Measurements from ENCODE around the gene LMF2. TPM values are rescaled to one million over a fixed set of nuclear protein-coding genes. Genes with fewer than 3 reads are reported as not detected.

The LMF2 gene
- total and polyA plus RNA-seq, 2 of the 4 experiments (the other 2 are of a cell fraction), result 16.8 to 82.6 TPM

DNA sequence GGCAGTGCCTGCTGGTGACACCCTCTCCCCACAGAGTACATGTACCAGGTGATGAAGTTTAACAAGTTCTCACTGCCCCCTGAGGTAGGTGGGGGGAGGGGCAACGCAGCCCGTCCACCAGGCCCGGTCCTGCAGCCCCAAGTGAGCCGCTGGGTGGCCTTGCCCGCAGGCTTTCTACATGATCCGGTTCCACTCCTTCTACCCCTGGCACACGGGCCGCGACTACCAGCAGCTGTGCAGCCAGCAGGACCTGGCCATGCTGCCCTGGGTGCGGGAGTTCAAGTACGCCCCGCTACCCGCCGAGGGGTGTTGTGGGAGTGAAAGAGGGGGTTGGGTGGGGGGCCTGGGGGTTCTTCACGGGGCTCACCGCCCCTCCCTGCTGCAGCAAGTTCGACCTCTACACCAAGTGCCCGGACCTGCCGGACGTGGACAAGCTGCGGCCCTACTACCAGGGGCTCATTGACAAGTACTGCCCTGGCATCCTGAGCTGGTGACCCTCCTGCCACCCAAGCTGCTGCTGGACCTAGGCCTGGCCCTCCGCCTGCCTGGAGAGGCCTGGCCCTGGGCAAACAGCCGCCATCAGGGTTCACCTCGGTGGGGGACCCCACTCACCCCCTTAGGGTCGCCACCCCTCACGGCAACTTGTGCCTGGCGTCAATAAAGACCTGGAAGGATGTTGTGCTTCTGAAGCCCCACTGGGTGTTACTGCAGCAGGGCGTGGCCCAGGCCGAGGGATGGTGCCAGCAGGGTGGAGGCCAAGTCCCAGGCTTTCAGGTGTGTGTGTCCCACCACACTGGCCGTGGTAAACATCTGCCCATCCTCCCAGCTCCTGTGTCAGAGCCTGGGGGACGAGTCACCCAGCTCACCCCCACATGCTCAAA, 17.9 kb downstream of the LMF2 start (continued):
- TF ChIP-seq CEBPB (IDR thresholded peaks at IDR 0.05; ENCODE audit: low read depth, low read length), result no peak

DNA sequence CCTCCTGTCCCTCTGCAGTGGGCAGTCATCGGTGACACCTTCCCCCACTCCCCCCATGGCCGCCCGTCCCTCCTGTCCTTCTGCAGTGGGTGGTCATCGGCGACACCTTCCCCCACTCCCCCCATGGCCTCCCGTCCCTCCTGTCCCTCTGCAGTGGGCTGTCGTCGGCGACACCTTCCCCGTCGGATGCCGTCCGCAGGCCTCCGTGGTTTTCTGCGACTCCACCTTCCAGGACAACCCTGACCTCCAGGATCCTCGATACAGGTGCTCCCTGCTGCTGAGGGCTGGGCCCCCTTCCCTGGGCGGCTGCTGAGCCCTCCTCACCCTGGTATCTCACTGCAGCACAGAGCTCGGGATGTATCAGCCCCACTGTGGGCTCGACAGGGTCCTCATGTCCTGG, 18.6 kb downstream of the LMF2 start:
- no peaks in the 10 kb centered on the region; the same call in 1 of the 2 replicates for H3K27me3 ChIP-seq (ENCODE audit: control insufficient read depth, insufficient read depth, low read length)
- H3K56ac ChIP-seq (ENCODE audit: extremely low read depth, insufficient read depth, low read length), result no peak overlapping the region
- no peaks in the 10 kb centered on the region for H3K4me1 ChIP-seq (ENCODE audit: control insufficient read depth, insufficient read depth, low read length)
- H2BK120ac ChIP-seq (ENCODE audit: low read depth, low read length), result no peak overlapping the region
- no peaks in the 10 kb centered on the region for H3K36me3 ChIP-seq (ENCODE audit: control insufficient read depth, insufficient read depth, low read length)
- no peak overlapping the region for H3K14ac ChIP-seq (replicated peaks; ENCODE audit: low read depth, low read length)
- no peak overlapping the region for H4K91ac ChIP-seq (ENCODE audit: insufficient read depth, low read depth, low read length)
- TF ChIP-seq POLR2A (IDR thresholded peaks at IDR 0.05; ENCODE audit: low read depth, low read length), result no peak
- TF ChIP-seq, protein P1, sequence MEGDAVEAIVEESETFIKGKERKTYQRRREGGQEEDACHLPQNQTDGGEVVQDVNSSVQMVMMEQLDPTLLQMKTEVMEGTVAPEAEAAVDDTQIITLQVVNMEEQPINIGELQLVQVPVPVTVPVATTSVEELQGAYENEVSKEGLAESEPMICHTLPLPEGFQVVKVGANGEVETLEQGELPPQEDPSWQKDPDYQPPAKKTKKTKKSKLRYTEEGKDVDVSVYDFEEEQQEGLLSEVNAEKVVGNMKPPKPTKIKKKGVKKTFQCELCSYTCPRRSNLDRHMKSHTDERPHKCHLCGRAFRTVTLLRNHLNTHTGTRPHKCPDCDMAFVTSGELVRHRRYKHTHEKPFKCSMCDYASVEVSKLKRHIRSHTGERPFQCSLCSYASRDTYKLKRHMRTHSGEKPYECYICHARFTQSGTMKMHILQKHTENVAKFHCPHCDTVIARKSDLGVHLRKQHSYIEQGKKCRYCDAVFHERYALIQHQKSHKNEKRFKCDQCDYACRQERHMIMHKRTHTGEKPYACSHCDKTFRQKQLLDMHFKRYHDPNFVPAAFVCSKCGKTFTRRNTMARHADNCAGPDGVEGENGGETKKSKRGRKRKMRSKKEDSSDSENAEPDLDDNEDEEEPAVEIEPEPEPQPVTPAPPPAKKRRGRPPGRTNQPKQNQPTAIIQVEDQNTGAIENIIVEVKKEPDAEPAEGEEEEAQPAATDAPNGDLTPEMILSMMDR (conservative IDR thresholded peaks at IDR 0.05; ENCODE audit: low read depth, low read length), result no peak
- no peak for TF ChIP-seq MAFK (IDR thresholded peaks at IDR 0.05; ENCODE audit: low read depth, low read length)
- TF ChIP-seq RFX5 (IDR thresholded peaks at IDR 0.05; ENCODE audit: low read depth, low read length), result no peak
- TF ChIP-seq CEBPB (IDR thresholded peaks at IDR 0.05; ENCODE audit: low read depth, low read length), result no peak
- no peak for TF ChIP-seq SMC3 (IDR thresholded peaks at IDR 0.05; ENCODE audit: low read depth, low read length)
- TF ChIP-seq MAZ (IDR thresholded peaks at IDR 0.05; ENCODE audit: borderline replicate concordance, low read depth, low read length), result no peak
- no peak for TF ChIP-seq FOS (IDR thresholded peaks at IDR 0.05; ENCODE audit: low read depth, low read length)
- TF ChIP-seq BHLHE40 (IDR thresholded peaks at IDR 0.05; ENCODE audit: low read depth, low read length), result no peak
- TF ChIP-seq, protein P2, sequence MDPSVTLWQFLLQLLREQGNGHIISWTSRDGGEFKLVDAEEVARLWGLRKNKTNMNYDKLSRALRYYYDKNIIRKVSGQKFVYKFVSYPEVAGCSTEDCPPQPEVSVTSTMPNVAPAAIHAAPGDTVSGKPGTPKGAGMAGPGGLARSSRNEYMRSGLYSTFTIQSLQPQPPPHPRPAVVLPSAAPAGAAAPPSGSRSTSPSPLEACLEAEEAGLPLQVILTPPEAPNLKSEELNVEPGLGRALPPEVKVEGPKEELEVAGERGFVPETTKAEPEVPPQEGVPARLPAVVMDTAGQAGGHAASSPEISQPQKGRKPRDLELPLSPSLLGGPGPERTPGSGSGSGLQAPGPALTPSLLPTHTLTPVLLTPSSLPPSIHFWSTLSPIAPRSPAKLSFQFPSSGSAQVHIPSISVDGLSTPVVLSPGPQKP (IDR thresholded peaks at IDR 0.05; ENCODE audit: borderline replicate concordance, low read depth, low read length), result no peak
- TF ChIP-seq NFE2L2 (IDR thresholded peaks at IDR 0.05; ENCODE audit: low read depth, low read length), result no peak
- no peak for TF ChIP-seq RAD21 (IDR thresholded peaks at IDR 0.05; ENCODE audit: low read length)
- H3K9me3 ChIP-seq (ENCODE audit: control insufficient read depth, insufficient read depth, low read length), result no peaks in the 10 kb centered on the region
- in situ Hi-C loops (cut with MboI; ENCODE audit: low sequenced_read_pairs) (no loop called here), dilution Hi-C loops (cut with HindIII; ENCODE audit: low sequenced_read_pairs, unreplicated experiment) (no loop called here), intact Hi-C loops (cut with micrococcal nuclease) (no loop called here)
- H3K4me3 ChIP-seq (ENCODE audit: insufficient read depth, low read depth, low read length), result no peak overlapping the region
- ChIA-PET POLR2A (ENCODE audit: unreplicated experiment) (no interaction called here), CTCF (no interaction called here)
- H2AFZ ChIP-seq (replicated peaks; ENCODE audit: low read length, poor library complexity), result no peak overlapping the region
- no peak overlapping the region for H3K4ac ChIP-seq (ENCODE audit: low read depth, low read length)
- BruUV-seq (replicated peaks), result no TSS peak
- no peak overlapping the region for H4K5ac ChIP-seq (ENCODE audit: low read depth, low read length)
- no peak overlapping the region for H2BK20ac ChIP-seq (ENCODE audit: low read depth, low read length)
- no peak overlapping the region for H3K18ac ChIP-seq (ENCODE audit: low read depth, low read length)
- no peaks in the 10 kb centered on the region; the same call in 1 of the 2 replicates for H4K20me1 ChIP-seq (ENCODE audit: insufficient read depth, low read length)
- H3K27ac ChIP-seq (ENCODE audit: insufficient read depth, low read length), result no peak overlapping the region
- DNase-seq (no peak), ATAC-seq (ENCODE audit: low read depth) (no peak)
- H3K4me2 ChIP-seq (ENCODE audit: low read depth, low read length), result no peak overlapping the region
- no peaks in the 10 kb centered on the region for H3K79me1 ChIP-seq (ENCODE audit: low read depth in 1 of 2, low read length in 2 of 2)
- no peak overlapping the region for H2BK15ac ChIP-seq (ENCODE audit: low read depth, low read length)
- H3K23ac ChIP-seq (ENCODE audit: low read depth, low read length), result no peak overlapping the region
- 41% methylated on average over 10 of the region's 19 CpGs; no CpG with 5 or more reads in 1 of the 2 experiments for WGBS, 2 experiments (ENCODE audit: extremely low coverage in 2 of 2, insufficient read length in 1 of 2)
- no peak overlapping the region for H2AK9ac ChIP-seq (replicated peaks; ENCODE audit: low read depth, low read length, poor library complexity)
- H3K9ac ChIP-seq (ENCODE audit: low read depth, low read length), result no peak overlapping the region
- H3K9me1 ChIP-seq (ENCODE audit: insufficient read depth, low read length), result no peaks in the 10 kb centered on the region
- H4K8ac ChIP-seq (ENCODE audit: low read depth in 2 of 2, low read length in 2 of 2), result no peak overlapping the region
- no peak overlapping the region for H2AK5ac ChIP-seq (ENCODE audit: low read depth, low read length)
- H2BK5ac ChIP-seq (ENCODE audit: low read depth, low read length, poor library complexity, severe bottlenecking), result no peak overlapping the region

Measured in IMR-90 (cell line).